HepG2 (cell line): Measurements from ENCODE around the gene C10orf143.

ENCODE experiments used
- ZFP1 ChIP-seq: IDR thresholded peaks from 2 replicates; pipeline ENCODE4 v1.6.1; 2016
- TF ChIP-seq, protein P1 (sequence below): sonication (generic); formaldehyde crosslinking; IDR thresholded peaks from 2 replicates; pipeline ENCODE4 v1.5.1; 2020; ENCODE audit warnings: missing genetic modification reagents, mild to moderate bottlenecking, borderline replicate concordance
- TF ChIP-seq, protein P2 (sequence below): sonication (generic); formaldehyde crosslinking; IDR thresholded peaks from 2 replicates; pipeline ENCODE4 v1.5.0; 2020; ENCODE audit warnings: mild to moderate bottlenecking, missing genetic modification reagents, moderate library complexity

DNA sequence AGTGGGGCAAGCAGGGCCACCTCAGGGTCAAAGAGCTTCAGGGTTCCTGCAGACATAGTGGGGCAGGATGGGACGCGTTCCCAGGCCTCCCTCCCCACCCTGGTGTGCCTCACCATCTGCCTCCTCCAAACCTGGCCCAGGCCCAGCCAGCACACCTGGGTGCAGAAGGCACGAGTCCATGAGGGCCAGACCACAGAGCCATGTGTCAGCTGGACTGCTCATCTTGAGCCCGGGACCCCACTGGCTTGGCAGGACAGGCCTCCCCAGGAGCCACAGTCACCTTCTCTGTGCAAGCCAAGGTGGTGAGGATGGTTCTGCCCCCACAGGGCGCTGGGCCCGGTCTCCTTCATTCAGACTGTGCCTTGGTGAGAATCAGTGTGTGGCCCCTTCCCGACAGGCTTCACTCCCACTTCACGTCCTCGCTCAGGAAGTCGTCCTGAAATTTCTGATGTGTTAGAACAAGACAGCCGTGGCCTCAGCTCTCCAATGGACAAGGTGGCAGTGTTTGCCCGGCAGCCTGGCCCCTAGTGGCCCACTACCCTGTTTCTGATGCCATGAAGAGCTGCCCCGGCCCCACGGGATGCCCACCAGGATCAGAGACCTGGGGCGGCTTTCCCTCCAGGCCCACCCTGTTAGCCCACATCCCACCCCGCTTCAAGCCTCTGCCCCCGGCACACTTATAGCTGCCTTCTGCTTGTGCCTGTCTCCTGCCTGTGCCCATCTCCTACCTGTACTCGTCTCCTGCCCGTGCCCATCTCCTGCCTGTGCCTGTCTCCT is 87.0 kb downstream of the C10orf143 start:
- TF ChIP-seq, protein P1, sequence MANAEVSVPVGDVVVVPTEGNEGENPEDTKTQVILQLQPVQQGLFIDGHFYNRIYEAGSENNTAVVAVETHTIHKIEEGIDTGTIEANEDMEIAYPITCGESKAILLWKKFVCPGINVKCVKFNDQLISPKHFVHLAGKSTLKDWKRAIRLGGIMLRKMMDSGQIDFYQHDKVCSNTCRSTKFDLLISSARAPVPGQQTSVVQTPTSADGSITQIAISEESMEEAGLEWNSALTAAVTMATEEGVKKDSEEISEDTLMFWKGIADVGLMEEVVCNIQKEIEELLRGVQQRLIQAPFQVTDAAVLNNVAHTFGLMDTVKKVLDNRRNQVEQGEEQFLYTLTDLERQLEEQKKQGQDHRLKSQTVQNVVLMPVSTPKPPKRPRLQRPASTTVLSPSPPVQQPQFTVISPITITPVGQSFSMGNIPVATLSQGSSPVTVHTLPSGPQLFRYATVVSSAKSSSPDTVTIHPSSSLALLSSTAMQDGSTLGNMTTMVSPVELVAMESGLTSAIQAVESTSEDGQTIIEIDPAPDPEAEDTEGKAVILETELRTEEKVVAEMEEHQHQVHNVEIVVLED (CRISPR knock-in tag): no peak
- TF ChIP-seq, protein P2, sequence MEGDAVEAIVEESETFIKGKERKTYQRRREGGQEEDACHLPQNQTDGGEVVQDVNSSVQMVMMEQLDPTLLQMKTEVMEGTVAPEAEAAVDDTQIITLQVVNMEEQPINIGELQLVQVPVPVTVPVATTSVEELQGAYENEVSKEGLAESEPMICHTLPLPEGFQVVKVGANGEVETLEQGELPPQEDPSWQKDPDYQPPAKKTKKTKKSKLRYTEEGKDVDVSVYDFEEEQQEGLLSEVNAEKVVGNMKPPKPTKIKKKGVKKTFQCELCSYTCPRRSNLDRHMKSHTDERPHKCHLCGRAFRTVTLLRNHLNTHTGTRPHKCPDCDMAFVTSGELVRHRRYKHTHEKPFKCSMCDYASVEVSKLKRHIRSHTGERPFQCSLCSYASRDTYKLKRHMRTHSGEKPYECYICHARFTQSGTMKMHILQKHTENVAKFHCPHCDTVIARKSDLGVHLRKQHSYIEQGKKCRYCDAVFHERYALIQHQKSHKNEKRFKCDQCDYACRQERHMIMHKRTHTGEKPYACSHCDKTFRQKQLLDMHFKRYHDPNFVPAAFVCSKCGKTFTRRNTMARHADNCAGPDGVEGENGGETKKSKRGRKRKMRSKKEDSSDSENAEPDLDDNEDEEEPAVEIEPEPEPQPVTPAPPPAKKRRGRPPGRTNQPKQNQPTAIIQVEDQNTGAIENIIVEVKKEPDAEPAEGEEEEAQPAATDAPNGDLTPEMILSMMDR (CRISPR knock-in tag): no peak
- TF ChIP-seq ZFP1 (CRISPR knock-in tag): no peak
